GM12878 (cell line): ENCODE results near the gene SEPTIN11. TPM values are rescaled to one million over a fixed set of nuclear protein-coding genes. Genes with fewer than 3 reads are reported as not detected.
A peak's percentile ranks its signal among the peaks of the same experiment; 100 is the strongest.

ENCODE experiments used
- ATAC-seq: fragments of 200-7000 bp; cut with Tn5 transposase; 3 replicates; pipeline ENCODE4 v1.9.1; 2020; ENCODE audit warnings: mild to moderate bottlenecking, moderate library complexity
- BruUV-seq: library from RNA; stranded (reverse); fragments of 400-500 nt; replicated peaks from 2 replicates; lab custom pipeline; 2021; lab: Mats Ljungman, UMichigan
- CTCF ChIA-PET: fragments of 300-600 bp; sonication (Branson Sonifier 250); formaldehyde crosslinking; extraction: SDS; loops from one replicate; lab custom pipeline; 2021; ENCODE audit warnings: inconsistent platforms; lab: Yijun Ruan, JAX
- POLR2A ChIA-PET: fragments of 350-600 bp; formaldehyde crosslinking; extraction: SDS; loops from one replicate; lab custom pipeline; 2021; ENCODE audit warnings: inconsistent platforms; lab: Charles Lee
- RAD21 ChIA-PET: fragments of 300-600 bp; sonication (Branson Sonifier 250); formaldehyde crosslinking; loops from one replicate; lab custom pipeline; 2023; ENCODE audit warnings: antibody characterized with exemption; ENCODE audit not compliant: unreplicated experiment; lab: Charles Lee
- SMC1A ChIA-PET: fragments of 300-600 bp; sonication (Branson Sonifier 250); formaldehyde crosslinking; loops from one replicate; lab custom pipeline; 2023; ENCODE audit not compliant: unreplicated experiment, uncharacterized antibody; lab: Charles Lee
- DNase-seq: peaks from one replicate; pipeline ENCODE4 v3.0.0-alpha.2; 2011; ENCODE audit warnings: low read depth, low spot score
- FAIRE-seq: peaks from 3 replicates; lab custom pipeline; 2011; peaks lifted over from hg19 to GRCh38; lab: Jason Lieb, UNC
- H2AFZ ChIP-seq: 2 replicates; pipeline ENCODE4 v1.6.0; 2011; ENCODE audit warnings: low read depth, low read length, control low read depth; ENCODE audit not compliant: control insufficient read depth
- H3K27ac ChIP-seq: 2 replicates; pipeline ENCODE4 v1.5.1; 2011; ENCODE audit warnings: control low read depth; ENCODE audit not compliant: control insufficient read depth, insufficient read depth
- H3K27me3 ChIP-seq, 2 experiments: replicated peaks in 1 of 2; 2 replicates each; pipeline versions ENCODE4 v1.6.0 to v1.6.1; 2011; ENCODE audit warnings: low read length in 1 of 2; ENCODE audit not compliant: control insufficient read depth in 2 of 2, insufficient read depth in 2 of 2
- H3K36me3 ChIP-seq, 2 experiments: 2 replicates each; pipeline ENCODE4 v1.5.1; 2011; ENCODE audit warnings: low read length in 1 of 2; ENCODE audit not compliant: control insufficient read depth in 2 of 2, insufficient read depth in 2 of 2
- H3K4me1 ChIP-seq: 2 replicates; pipeline ENCODE4 v1.6.1; 2011; ENCODE audit warnings: mild to moderate bottlenecking, low read length, moderate library complexity, mixed read lengths; ENCODE audit not compliant: control insufficient read depth, insufficient read depth
- H3K4me2 ChIP-seq: 2 replicates; pipeline ENCODE4 v1.6.0; 2011; ENCODE audit warnings: control low read depth; ENCODE audit not compliant: control insufficient read depth, insufficient read depth
- H3K4me3 ChIP-seq: fragments of 200-600 bp; sonication (generic); 2 replicates; pipeline ENCODE4 v1.5.1; 2016
- H3K79me2 ChIP-seq: 2 replicates; pipeline ENCODE4 v1.6.0; 2011; ENCODE audit warnings: low read length; ENCODE audit not compliant: control insufficient read depth, insufficient read depth
- H3K9ac ChIP-seq: 2 replicates; pipeline ENCODE4 v1.8.0; 2011; ENCODE audit warnings: low read length, control low read depth, mixed read lengths; ENCODE audit not compliant: control insufficient read depth, insufficient read depth
- H3K9me3 ChIP-seq: replicated peaks from 3 replicates; pipeline ENCODE4 v1.5.1; 2011; ENCODE audit warnings: mild to moderate bottlenecking, low read length; ENCODE audit not compliant: control insufficient read depth, insufficient read depth
- H4K20me1 ChIP-seq: 2 replicates; pipeline ENCODE4 v1.6.0; 2011; ENCODE audit not compliant: control insufficient read depth, insufficient read depth
- BHLHE40 ChIP-seq, 2 experiments: fragments of 450-650 bp in 1 of 2; IDR thresholded peaks; 2 replicates each; pipeline ENCODE4 v1.6.1; 2011 to 2017; ENCODE audit warnings: low read depth in 2 of 2, borderline replicate concordance in 1 of 2, improper control_type of control experiment in 1 of 2, low read length in 1 of 2, mild to moderate bottlenecking in 1 of 2
- CUX1 ChIP-seq: IDR thresholded peaks from 2 replicates; pipeline ENCODE4 v1.6.1; 2012; ENCODE audit warnings: improper control_type of control experiment, low read depth, low read length; ENCODE audit not compliant: insufficient replicate concordance
- E2F8 ChIP-seq: fragments of 450-650 bp; IDR thresholded peaks from 2 replicates; pipeline ENCODE4 v1.6.1; 2018; ENCODE audit warnings: mild to moderate bottlenecking, low read depth, moderate library complexity; ENCODE audit not compliant: partially characterized antibody
- EED ChIP-seq: sonication (generic); IDR thresholded peaks from 2 replicates; pipeline ENCODE4 v1.6.1; 2016; ENCODE audit warnings: antibody characterized with exemption, low read depth
- KAT2A ChIP-seq: conservative IDR thresholded peaks from 2 replicates; pipeline ENCODE4 v1.6.1; 2011; ENCODE audit warnings: low read depth, low read length; ENCODE audit not compliant: control insufficient read depth
- KLF5 ChIP-seq: fragments of 450-650 bp; IDR thresholded peaks from 2 replicates; pipeline ENCODE4 v1.6.1; 2014; ENCODE audit warnings: mild to moderate bottlenecking; ENCODE audit not compliant: partially characterized antibody
- MLLT1 ChIP-seq: fragments of 450-650 bp; IDR thresholded peaks from 2 replicates; pipeline ENCODE4 v1.6.1; 2016; ENCODE audit warnings: mild to moderate bottlenecking
- NFYB ChIP-seq: IDR thresholded peaks from 2 replicates; pipeline ENCODE4 v1.6.1; 2011; ENCODE audit warnings: low read depth, mild to moderate bottlenecking, low read length, improper control_type of control experiment, moderate library complexity; ENCODE audit not compliant: insufficient read depth
- RELA ChIP-seq: fragments of 450-650 bp; IDR thresholded peaks from 2 replicates; pipeline ENCODE4 v1.8.0; 2014; ENCODE audit warnings: borderline replicate concordance; ENCODE audit not compliant: partially characterized antibody
- SPI1 ChIP-seq: IDR thresholded peaks from 2 replicates; pipeline ENCODE4 v1.6.1; 2011; ENCODE audit warnings: low read depth, mild to moderate bottlenecking, low read length, moderate library complexity, borderline replicate concordance; ENCODE audit not compliant: insufficient read depth
- TBL1XR1 ChIP-seq: IDR thresholded peaks from 2 replicates; pipeline ENCODE4 v1.6.1; 2012; ENCODE audit warnings: low read depth, low read length, improper control_type of control experiment
- ZNF384 ChIP-seq: IDR thresholded peaks from 2 replicates; pipeline ENCODE4 v1.6.1; 2012; ENCODE audit warnings: low read depth, mild to moderate bottlenecking, low read length, improper control_type of control experiment, borderline replicate concordance
- ZZZ3 ChIP-seq: IDR thresholded peaks from 2 replicates; pipeline ENCODE4 v1.6.1; 2011; ENCODE audit warnings: low read depth; ENCODE audit not compliant: control insufficient read depth, insufficient read length
- WGBS: methylation state at CpG from one replicate; pipeline ENCODE4 v1.1.6; 2016; ENCODE audit warnings: low lambda C conversion rate; ENCODE audit not compliant: insufficient replicate concordance, insufficient coverage; ENCODE audit errors: missing lambda C conversion rate; 5-methylcytosine and 5-hydroxymethylcytosine counted together
- in situ Hi-C: fragments of 300-500 bp; cut with MboI; formaldehyde crosslinking; loops from 9 replicates; pipeline ENCODE4 v1.14.3; 2018; ENCODE audit warnings: mixed read lengths
- intact Hi-C: fragments of 100-400 bp; cut with micrococcal nuclease; formaldehyde crosslinking; loops from one replicate; pipeline ENCODE4 v1.14.2; 2022; ENCODE audit not compliant: unreplicated experiment
- polyA plus RNA-seq, 11 experiments: library from polyadenylated mRNA; depleted of rRNA in 4 of 11; unstranded in 6 of 11; stranded (reverse) in 5 of 11; fragments of >200 nt; fragmentation: Nextera tagmentation in 4 of 11; fragmentation: Illumina TruSeq in 1 of 11; extraction: Ambion mirVana in 4 of 11; extraction: Trizol in 1 of 11; gene quantifications; 1 replicate in 1 of 11; 2 replicates in 10 of 11; pipeline versions ENCODE4 v1.2.1 to v1.2.3, GENCODE V29; 2011 to 2016; ENCODE audit warnings: inconsistent platforms in 2 of 11, missing spikeins in 2 of 11, low read depth in 1 of 11
- total RNA-seq, 4 experiments: library from RNA; depleted of rRNA in 3 of 4; stranded (reverse); fragments of >200 nt in 3 of 4; fragmentation: Illumina TruSeq in 1 of 4; extraction: Trizol in 1 of 4; gene quantifications; 2 replicates each; pipeline versions ENCODE4 v1.2.1 to v1.2.3, GENCODE V29; 2013 to 2021

SEPTIN11 gene
- total and polyA plus RNA-seq, 10 of the 15 experiments (the other 5 are each of a cell fraction or from before 2014, with no cell fraction given): 24.7 to 160 (median 91.3) TPM

- H3K27ac ChIP-seq: no peak overlapping the region
- no peaks in the 10 kb centered on the region for H3K27me3 ChIP-seq
- no peak overlapping the region for H2AFZ ChIP-seq
- H3K9me3 ChIP-seq: no peaks in the 10 kb centered on the region; the same call in 2 of the 3 replicates
- no peaks in the 10 kb centered on the region; the same call in 1 of the 2 replicates for H3K4me1 ChIP-seq
- ChIA-PET CTCF (no interaction called here), SMC1A (interaction anchor here (1.0 to 4.8 kb wide), 4 partner anchors 10 to 23 kb away, joined by 3 to 20 read pairs (median 5); no protein-coding TSS in a partner anchor), POLR2A (no interaction called here), RAD21 (interaction anchor here (1.9 kb wide), 1 partner anchor 10 kb away, joined by 5 read pairs; no protein-coding TSS in a partner anchor)
- FAIRE-seq (peak; percentile 64), DNase-seq (no peak), ATAC-seq (no peak; the same call in 2 of the 3 replicates)
- H3K36me3 ChIP-seq: peaks cover 0 to 5% of the 10 kb centered on the region in 2 experiments; a peak in 1 of 4 replicates
- H4K20me1 ChIP-seq: no peaks in the 10 kb centered on the region
- intact Hi-C loops (no loop called here), in situ Hi-C loops (no loop called here)
- 88% methylated on average over 5 of the region's 5 CpGs for WGBS
- no TSS peak for BruUV-seq
- H3K79me2 ChIP-seq: peaks cover 56% of the 10 kb centered on the region
- no peak overlapping the region for H3K9ac ChIP-seq
- H3K4me3 ChIP-seq: no peak overlapping the region
- no peak overlapping the region for H3K4me2 ChIP-seq
- no peak for TF ChIP-seq E2F8
- no peak for TF ChIP-seq CUX1
- no peak for TF ChIP-seq BHLHE40 (IDR thresholded peaks at IDR 0.05; ENCODE audit: borderline replicate concordance in 1 of 2, low read depth in 2 of 2, low read length in 1 of 2)
- TF ChIP-seq SPI1: no peak
- no peak for TF ChIP-seq TBL1XR1
- no peak for TF ChIP-seq ZZZ3
- TF ChIP-seq ZNF384: no peak
- no peak for TF ChIP-seq EED
- no peak for TF ChIP-seq RELA
- TF ChIP-seq NFYB: no peak
- no peak for TF ChIP-seq KAT2A
- no peak for TF ChIP-seq KLF5
- no peak for TF ChIP-seq MLLT1
Observed at GRCh38 chr4:76969941-76970529, 20.5 kb downstream of the SEPTIN11 start.
